KOPT-K1 (cell line): ENCODE data around the gene SIK2.

ENCODE experiments used
- H3K27ac ChIP-seq: fragments of 200-600 bp; sonication (generic); 2 replicates; pipeline ENCODE4 v1.5.1; 2016; ENCODE audit warnings: antibody characterized with exemption, mild to moderate bottlenecking, low read depth, low read length; ENCODE audit not compliant: poor library complexity, severe bottlenecking
- H3K36me3 ChIP-seq: fragments of 200-600 bp; sonication (generic); 2 replicates; pipeline ENCODE4 v1.5.1; 2017; ENCODE audit warnings: antibody characterized with exemption, mild to moderate bottlenecking, low read length, moderate library complexity; ENCODE audit not compliant: insufficient read depth
- H3K9me3 ChIP-seq: fragments of 200-600 bp; sonication (generic); 2 replicates; pipeline ENCODE4 v1.5.1; 2017; ENCODE audit warnings: antibody characterized with exemption, low read length, mild to moderate bottlenecking; ENCODE audit not compliant: insufficient read depth, poor library complexity, severe bottlenecking

The SIK2 gene

DNA sequence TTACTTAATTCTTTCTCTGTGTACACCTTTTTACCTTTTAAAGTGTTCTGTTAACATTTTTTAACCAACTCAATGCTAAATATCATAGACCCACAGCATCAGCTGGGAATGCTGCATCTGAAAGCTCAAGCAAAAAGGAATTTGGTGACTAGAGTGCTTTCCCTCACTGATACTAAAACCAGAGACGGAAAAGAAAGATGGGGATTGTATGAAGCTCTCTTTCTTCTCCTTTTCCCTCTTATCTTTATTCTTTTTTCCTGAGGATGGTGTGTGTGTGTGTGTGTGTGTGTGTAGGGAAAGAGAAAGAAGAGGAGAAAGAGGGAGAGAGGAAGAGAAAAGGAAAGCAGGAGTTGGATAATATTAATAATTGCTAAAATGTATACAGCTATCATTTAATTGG is 4.1 kb upstream of the SIK2 start:
- no peaks in the 10 kb centered on the region for H3K36me3 ChIP-seq
- H3K27ac ChIP-seq, result no peak overlapping the region
- no peaks in the 10 kb centered on the region for H3K9me3 ChIP-seq

DNA sequence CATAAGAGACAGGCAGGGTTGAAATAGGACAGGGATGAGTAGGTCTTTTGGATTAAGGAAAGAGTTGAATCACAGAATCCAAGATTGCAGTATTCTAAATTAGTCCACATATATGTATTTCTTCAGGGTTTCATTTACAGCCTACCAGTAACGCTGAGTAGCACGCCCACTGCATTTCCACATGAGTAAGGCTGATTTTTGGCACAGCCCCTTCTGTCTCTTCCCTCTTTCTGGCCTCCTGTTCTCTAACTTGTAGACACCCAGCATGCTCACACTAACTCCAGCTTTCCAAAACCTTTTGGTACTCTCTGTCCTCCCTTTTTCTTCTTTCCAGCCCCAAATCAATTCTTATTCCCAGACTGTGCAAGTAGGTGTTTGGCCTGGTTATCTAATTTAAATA is 3.7 kb upstream of the SIK2 start:
- no peak overlapping the region for H3K27ac ChIP-seq
- H3K36me3 ChIP-seq, result no peaks in the 10 kb centered on the region
- H3K9me3 ChIP-seq, result no peaks in the 10 kb centered on the region

DNA sequence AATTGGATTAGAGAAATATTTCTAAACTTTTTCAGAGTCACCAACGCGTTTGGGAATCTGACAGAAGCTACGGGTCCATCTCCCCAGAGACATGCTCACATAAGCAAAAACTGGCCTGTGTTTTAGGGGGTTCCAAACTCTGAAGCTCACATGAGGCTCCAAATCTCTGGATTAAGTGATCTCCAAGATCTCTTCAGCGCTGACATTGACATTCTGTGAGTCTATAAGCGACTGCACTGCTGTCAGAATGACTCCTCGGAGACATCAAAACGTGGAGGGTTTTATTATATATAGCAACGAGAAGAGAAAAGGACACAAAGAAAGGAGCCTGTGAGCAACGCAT is 642 bp upstream of the SIK2 start:
- Histone ChIP-seq H3K27ac (peak overlapping the region; percentile 68), H3K36me3 (no peaks in the 10 kb centered on the region), H3K9me3 (no peaks in the 10 kb centered on the region)

DNA sequence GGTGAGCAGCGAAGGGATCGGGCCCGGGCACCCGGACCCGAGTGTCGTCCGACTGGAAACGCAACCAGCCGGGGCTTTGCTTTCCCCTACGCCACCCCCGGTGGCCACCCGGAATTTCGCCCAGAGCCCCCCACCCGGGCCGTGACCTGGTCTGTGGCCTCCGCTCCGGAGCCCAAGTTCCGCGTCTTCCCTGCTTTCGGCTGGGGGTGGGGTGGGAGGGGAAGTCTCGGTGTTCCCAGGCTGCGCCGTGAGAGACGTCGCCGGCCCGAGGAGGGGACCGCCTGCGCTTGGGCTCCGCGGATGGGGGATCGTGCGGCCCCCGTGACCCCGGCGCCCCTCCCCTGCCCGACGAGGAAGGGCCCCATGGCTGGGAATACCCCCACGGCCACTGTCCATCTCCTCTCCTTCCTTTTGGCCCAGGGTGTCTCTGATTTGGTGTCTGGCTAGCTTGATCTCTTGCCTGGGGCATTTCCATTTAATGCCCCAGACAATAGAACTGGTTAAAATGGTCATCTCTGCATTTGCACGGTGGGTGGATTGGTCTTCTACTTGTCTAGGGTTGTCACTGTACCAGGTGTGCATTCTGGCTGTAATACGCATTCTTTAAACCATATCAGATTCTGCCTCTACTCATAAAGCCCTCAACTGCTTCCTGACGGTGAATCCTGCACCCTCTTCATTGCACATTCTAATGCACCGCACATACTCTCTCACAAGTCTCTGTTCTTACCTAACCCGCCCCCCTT is 789 bp downstream of the SIK2 start:
- no peaks in the 10 kb centered on the region for H3K9me3 ChIP-seq
- no peaks in the 10 kb centered on the region for H3K36me3 ChIP-seq
- H3K27ac ChIP-seq, result peak overlapping the region; percentile 68

DNA sequence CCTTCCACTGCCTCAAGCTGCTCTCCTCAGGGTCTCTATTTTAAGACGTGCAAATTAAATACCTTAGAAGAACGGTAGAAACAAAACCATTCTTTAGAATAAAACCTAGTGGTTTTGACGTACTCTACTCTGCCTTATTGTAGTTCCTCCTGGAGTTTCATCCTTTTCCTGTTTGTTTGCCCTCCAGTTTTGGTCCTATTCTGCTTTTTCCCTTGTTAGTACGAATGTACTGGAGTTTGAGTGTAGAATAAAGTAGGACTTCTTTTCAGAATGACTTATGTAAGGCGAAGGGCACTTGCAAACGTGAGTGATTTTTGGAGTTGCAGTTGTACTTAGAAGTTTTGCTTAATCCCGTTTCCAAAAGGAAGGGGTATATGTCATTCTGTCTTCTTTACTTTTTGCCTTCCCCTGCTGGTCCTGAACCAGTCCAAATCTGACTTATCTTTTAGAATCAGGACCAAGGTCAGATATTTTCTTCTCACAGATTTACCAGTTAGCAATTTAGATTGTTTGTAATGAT is 1.4 kb downstream of the SIK2 start:
- Histone ChIP-seq H3K36me3 (no peaks in the 10 kb centered on the region), H3K27ac (peak overlapping the region; percentile 68), H3K9me3 (no peaks in the 10 kb centered on the region)

DNA sequence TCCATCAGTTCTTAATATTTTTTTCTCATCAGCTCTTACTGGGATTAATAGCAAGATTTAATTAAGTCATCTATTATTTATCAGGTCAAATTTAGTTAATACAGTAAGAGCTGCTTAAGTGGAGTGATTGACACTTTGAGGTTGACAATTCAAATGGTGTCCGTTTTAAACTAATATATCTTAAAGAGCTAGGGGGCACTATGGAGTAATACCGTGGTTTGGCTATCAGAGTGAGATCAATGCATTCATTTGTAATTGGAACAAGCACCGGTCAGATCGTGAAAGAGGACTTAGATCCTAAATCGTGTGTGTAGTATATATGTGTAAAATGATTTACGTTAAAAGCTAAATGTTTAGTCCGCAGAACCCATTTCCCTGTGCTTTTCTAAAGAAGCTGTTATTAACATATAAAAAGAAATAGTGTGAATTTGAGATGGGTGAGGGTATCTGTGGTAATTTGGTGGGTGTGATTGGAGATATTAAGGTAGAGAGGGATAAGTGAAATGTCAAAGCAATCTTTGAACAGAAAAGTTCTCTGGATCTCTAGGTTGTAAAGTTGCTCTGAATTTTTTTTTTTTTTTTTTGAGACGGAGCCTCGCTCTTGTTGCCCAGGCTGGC is 2.3 kb downstream of the SIK2 start:
- H3K9me3 ChIP-seq, result no peaks in the 10 kb centered on the region
- no peaks in the 10 kb centered on the region for H3K36me3 ChIP-seq
- H3K27ac ChIP-seq, result no peak overlapping the region

DNA sequence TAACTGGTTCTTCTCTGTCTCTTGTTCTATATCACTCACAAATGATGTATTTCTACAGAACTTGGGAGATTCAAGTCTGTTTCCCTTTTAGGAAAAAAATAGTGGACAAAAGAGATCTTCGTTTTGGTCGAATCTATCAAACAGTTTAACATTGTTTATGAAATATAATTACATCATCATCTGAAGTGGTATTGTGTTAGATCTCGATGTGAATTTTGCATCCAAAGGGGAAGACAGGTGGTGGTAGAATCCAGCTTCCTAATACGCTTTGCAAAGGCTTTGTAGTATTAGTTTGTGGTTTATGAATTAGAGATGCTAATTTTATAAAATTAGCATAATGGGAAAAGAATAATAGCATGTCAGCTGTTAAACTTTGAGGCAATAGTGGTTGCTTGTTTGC is 3.4 kb downstream of the SIK2 start:
- H3K36me3 ChIP-seq, result no peaks in the 10 kb centered on the region
- H3K9me3 ChIP-seq, result no peaks in the 10 kb centered on the region
- no peak overlapping the region for H3K27ac ChIP-seq

DNA sequence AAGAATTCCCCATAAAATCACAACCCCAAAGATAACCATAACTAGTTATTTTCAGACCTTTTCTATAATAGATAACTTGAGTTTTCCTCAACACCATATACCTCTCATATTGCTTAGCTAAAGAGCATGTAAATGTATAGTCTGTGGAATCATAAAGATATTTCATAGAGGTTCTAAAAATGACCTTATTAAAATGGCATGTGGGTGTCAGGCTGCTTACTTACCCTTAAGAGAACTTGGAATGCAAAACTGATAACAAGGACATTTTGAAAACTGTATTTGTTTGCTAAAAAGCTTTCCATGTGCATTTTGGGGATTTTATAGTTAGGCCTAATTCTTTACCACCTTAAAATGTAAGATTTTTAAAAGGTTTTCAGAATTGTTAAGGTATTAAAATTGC is 4.7 kb downstream of the SIK2 start:
- Histone ChIP-seq H3K9me3 (no peaks in the 10 kb centered on the region), H3K36me3 (no peaks in the 10 kb centered on the region), H3K27ac (no peak overlapping the region)

DNA sequence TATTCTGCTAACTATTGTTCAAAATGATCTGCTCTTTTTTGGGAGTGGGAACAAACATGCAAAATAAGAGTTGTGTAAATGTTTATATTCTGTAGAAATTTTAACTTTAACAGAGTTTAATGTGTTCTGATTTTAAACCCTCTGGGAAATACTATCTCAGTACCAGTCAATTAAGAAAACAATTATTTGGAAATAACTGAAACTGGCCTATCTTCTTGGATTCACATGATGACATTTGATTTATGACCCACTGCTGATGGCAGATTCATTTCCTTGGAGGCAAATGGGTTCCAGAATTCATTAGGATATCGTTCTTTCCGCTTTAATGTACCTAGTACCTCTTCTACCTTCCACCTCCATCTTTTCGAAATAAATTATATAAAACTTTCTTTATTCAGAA is 5.5 kb downstream of the SIK2 start:
- H3K36me3 ChIP-seq, result no peaks in the 10 kb centered on the region
- H3K9me3 ChIP-seq, result no peaks in the 10 kb centered on the region
- no peak overlapping the region for H3K27ac ChIP-seq

DNA sequence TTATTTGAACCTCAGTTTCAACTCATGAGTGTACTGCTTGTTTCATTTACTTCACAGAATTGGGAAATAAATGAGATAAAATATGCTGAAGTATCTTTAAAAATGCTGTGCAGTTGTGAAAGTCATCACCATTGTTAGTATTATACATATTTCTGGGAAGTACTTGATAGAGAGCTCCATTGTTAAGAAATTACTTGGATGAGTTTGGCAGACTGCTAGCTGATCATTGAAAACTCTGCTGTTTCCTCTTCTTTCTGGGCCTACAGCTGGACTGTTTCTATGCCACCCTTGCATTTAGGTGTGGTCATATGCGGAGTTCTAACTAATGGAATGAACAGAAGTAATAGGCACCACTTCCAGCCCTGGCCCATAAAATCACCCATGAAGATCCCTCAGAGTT is 10.0 kb downstream of the SIK2 start:
- Histone ChIP-seq H3K9me3 (no peaks in the 10 kb centered on the region), H3K27ac (no peak overlapping the region)

DNA sequence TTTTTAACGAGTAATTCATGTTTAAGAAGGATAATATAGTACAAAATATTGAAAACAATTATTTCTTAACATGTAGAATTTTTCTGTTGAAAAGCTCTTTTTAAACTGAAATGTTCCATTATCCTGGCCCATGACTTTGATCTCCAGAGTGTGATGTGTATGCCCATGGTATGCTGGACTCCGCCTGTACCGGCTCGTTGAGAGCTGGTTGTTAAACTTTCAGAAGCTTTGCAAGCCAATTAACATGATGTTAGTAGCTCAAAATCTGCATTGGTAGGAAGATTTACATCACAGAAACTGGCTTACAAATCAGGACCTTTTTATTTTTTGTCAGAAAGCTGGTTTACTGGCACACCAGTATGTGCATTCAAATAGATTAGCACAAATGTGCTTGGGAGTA is 15.0 kb downstream of the SIK2 start:
- Histone ChIP-seq H3K36me3 (peaks cover 56% of the 10 kb centered on the region), H3K9me3 (peaks cover 10% of the 10 kb centered on the region)

More for the DNA sequence above, 10.0 kb downstream of the SIK2 start:
- peaks cover 10% of the 10 kb centered on the region for H3K36me3 ChIP-seq

DNA sequence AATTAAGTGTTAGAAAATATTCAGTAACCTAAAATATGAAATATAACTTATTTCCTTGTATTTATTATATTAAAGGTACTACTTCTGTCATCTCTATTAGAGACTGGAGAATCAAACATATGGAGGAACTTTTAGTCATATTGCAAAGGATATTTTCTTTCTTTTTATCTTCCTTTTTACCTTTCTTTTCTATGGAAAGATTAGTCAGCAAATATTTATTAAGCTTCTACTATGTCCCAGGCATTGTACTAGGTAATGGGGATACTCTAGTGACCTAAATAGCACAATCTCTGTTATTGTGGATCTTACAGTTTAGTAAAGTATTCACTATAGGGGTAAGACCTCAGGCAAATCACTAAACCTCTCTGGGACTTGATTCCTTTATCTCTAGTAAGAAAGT is 18.3 kb downstream of the SIK2 start:
- H3K27ac ChIP-seq, result no peak overlapping the region
- peaks cover 87% of the 10 kb centered on the region for H3K36me3 ChIP-seq
- H3K9me3 ChIP-seq, result peaks cover 21% of the 10 kb centered on the region

More for the DNA sequence above, 15.0 kb downstream of the SIK2 start:
- H3K27ac ChIP-seq, result no peak overlapping the region

DNA sequence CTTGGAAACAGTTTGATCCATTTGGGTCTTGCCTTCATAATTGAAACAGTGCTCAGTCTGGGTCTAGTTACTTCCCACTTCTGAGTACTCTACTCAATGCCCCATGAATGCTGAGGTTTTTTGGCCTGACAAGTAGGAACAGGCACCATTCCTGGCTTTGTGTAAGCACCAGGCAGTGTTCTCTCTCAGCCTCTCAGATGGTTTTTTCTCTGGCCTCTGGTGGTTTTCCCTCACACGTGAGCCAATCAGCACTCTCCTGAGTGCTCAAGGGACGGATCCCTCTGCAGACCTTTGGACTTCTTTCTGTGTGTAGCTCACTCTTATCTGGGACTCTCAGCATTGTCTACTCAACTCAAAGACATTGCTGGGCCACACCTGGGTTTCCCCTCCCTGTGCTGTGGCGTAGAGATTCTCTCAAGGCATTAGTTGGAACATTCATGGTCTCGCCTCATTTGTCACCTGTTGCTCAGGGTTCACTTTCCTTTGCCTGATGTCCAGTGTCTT is 21.3 kb downstream of the SIK2 start:
- Histone ChIP-seq H3K9me3 (peaks cover 21% of the 10 kb centered on the region), H3K36me3 (peaks cover 77% of the 10 kb centered on the region), H3K27ac (no peak overlapping the region)

DNA sequence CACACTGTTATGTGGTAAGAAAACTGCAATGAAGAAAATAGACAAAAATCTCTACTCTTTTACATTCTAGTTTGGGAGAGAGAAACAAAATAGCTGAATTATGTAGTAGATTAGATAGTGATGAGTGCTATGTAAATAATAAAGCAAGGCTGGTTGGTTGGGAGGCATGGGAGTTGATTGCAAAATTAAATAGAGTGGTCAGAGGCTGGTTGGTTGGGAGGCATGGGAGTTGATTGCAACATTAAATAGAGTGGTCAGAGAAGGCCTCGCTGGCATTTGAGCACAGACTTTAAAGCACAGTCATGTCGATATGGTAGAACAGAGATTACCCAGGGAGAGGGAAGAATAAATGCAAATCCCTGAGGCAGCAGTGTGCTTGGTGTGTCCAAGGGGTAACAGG is 22.4 kb downstream of the SIK2 start:
- H3K27ac ChIP-seq, result no peak overlapping the region
- peaks cover 21% of the 10 kb centered on the region for H3K9me3 ChIP-seq
- H3K36me3 ChIP-seq, result peaks cover 78% of the 10 kb centered on the region

DNA sequence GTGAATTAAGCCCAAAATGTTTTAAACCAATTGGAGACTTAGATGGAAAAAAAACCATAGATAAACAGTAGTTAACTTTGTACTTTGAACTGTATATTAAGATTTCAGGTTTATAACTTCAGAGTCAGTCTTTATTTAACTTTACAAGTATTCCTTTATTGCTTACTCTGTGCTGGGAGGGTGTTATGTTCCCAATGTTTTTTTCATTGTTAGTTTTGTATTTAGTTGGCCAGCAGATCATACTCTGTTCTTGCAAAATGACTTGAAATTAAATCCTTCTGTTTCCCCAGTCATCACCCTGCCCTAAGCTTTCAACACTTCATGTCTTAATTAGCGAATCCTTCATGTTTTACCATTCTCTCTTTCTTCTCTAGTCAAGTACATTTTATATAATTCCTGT is 25.3 kb downstream of the SIK2 start:
- H3K27ac ChIP-seq, result no peak overlapping the region

DNA sequence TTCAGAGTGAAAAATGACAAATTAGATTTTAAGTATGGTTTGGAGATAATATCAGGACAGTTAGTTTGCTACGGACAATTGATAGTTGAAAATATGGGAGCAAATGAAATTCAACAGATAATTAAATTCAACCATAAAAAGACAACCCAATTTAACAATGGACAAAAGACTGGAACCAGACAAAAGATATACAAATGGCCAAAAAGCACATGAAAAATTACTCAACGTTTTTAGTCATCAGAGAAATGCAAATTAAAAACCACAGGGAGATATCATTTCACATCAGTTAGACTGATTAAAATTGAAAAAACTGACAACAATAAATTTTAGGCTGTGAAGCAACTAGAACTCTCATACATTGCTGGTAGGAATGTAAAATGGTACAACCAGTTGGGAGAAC is 27.2 kb downstream of the SIK2 start:
- H3K27ac ChIP-seq, result no peak overlapping the region
- no peaks in the 10 kb centered on the region for H3K9me3 ChIP-seq
- peaks cover 38% of the 10 kb centered on the region for H3K36me3 ChIP-seq

More for the DNA sequence above, 25.3 kb downstream of the SIK2 start:
- Histone ChIP-seq H3K9me3 (peaks cover 8% of the 10 kb centered on the region), H3K36me3 (peaks cover 55% of the 10 kb centered on the region)
